ENCODE results near the gene DNHD1.
A peak's percentile ranks its signal among the peaks of the same experiment; 100 is the strongest.

The DNHD1 gene

GRCh38 chr11:6468712-6469495, 28.2 kb upstream of the DNHD1 start:
- FAIRE-seq (peak; percentile 94), DNase-seq (ENCODE audit: insufficient read length) (peak; percentile 60)
- TF ChIP-seq POLR2AphosphoS5 (IDR thresholded peaks at IDR 0.05; ENCODE audit: low read depth, low read length) (no peak), TAF1 (IDR thresholded peaks at IDR 0.05; ENCODE audit: borderline replicate concordance, low read depth, low read length) (no peak), POLR2A (IDR thresholded peaks at IDR 0.05; ENCODE audit: low read depth, low read length) (no peak)

GRCh38 chr11:6469599-6469998, 27.5 kb upstream of the DNHD1 start:
- DNase-seq (ENCODE audit: insufficient read length) (no peak), FAIRE-seq (no peak)
- TF ChIP-seq POLR2A (IDR thresholded peaks at IDR 0.05; ENCODE audit: low read depth, low read length) (no peak), POLR2AphosphoS5 (IDR thresholded peaks at IDR 0.05; ENCODE audit: low read depth, low read length) (no peak), TAF1 (IDR thresholded peaks at IDR 0.05; ENCODE audit: borderline replicate concordance, low read depth, low read length) (no peak)

GRCh38 chr11:6472934-6473333, 24.1 kb upstream of the DNHD1 start:
- TF ChIP-seq POLR2A (IDR thresholded peaks at IDR 0.05; ENCODE audit: low read depth, low read length): no peak
- TF ChIP-seq TAF1 (IDR thresholded peaks at IDR 0.05; ENCODE audit: borderline replicate concordance, low read depth, low read length): no peak
- no peak for TF ChIP-seq POLR2AphosphoS5 (IDR thresholded peaks at IDR 0.05; ENCODE audit: low read depth, low read length)
- peak; percentile 27 for FAIRE-seq
- no peak for DNase-seq (ENCODE audit: insufficient read length)

- FAIRE-seq (peak; percentile 88), DNase-seq (ENCODE audit: insufficient read length) (peak; percentile 87)
- TF ChIP-seq POLR2A (IDR thresholded peaks at IDR 0.05; ENCODE audit: low read depth, low read length) (peak; percentile 59; the same call in 1 of the 2 replicates), TAF1 (IDR thresholded peaks at IDR 0.05; ENCODE audit: borderline replicate concordance, low read depth, low read length) (no peak), POLR2AphosphoS5 (IDR thresholded peaks at IDR 0.05; ENCODE audit: low read depth, low read length) (no peak)
Measured at GRCh38 chr11:6473451-6474412, 23.3 kb upstream of the DNHD1 start, which contains the start of gene TRIM3. Gene TRIM3 (minus strand): TSS chr11:6473941. CDS start chr11:6465695, 8,246 bp downstream.

- no peak for FAIRE-seq
Measured at GRCh38 chr11:6474413-6474792, 22.7 kb upstream of the DNHD1 start.

GRCh38 chr11:6474806-6475500, 22.1 kb upstream of the DNHD1 start:
- no peak for TF ChIP-seq POLR2AphosphoS5 (IDR thresholded peaks at IDR 0.05; ENCODE audit: low read depth, low read length)
- TF ChIP-seq POLR2A (IDR thresholded peaks at IDR 0.05; ENCODE audit: low read depth, low read length): no peak
- no peak for TF ChIP-seq TAF1 (IDR thresholded peaks at IDR 0.05; ENCODE audit: borderline replicate concordance, low read depth, low read length)
- DNase-seq (ENCODE audit: insufficient read length) (no peak), FAIRE-seq (no peak)

More at GRCh38 chr11:6474413-6474792, 22.7 kb upstream of the DNHD1 start:
- no peak for TF ChIP-seq POLR2A (IDR thresholded peaks at IDR 0.05; ENCODE audit: low read depth, low read length)
- no peak for TF ChIP-seq POLR2AphosphoS5 (IDR thresholded peaks at IDR 0.05; ENCODE audit: low read depth, low read length)
- no peak for TF ChIP-seq TAF1 (IDR thresholded peaks at IDR 0.05; ENCODE audit: borderline replicate concordance, low read depth, low read length)
- no peak for DNase-seq (ENCODE audit: insufficient read length)

GRCh38 chr11:6475936-6476335, 21.1 kb upstream of the DNHD1 start:
- TF ChIP-seq TAF1 (IDR thresholded peaks at IDR 0.05; ENCODE audit: borderline replicate concordance, low read depth, low read length) (no peak), POLR2AphosphoS5 (IDR thresholded peaks at IDR 0.05; ENCODE audit: low read depth, low read length) (no peak), POLR2A (IDR thresholded peaks at IDR 0.05; ENCODE audit: low read depth, low read length) (no peak)
- FAIRE-seq: no peak
- DNase-seq (ENCODE audit: insufficient read length): no peak

GRCh38 chr11:6476571-6476970, 20.5 kb upstream of the DNHD1 start:
- FAIRE-seq: no peak

GRCh38 chr11:6480299-6480914, 16.7 kb upstream of the DNHD1 start:
- TF ChIP-seq TAF1 (IDR thresholded peaks at IDR 0.05; ENCODE audit: borderline replicate concordance, low read depth, low read length) (no peak), POLR2A (IDR thresholded peaks at IDR 0.05; ENCODE audit: low read depth, low read length) (no peak), POLR2AphosphoS5 (IDR thresholded peaks at IDR 0.05; ENCODE audit: low read depth, low read length) (no peak)
- FAIRE-seq: peak; percentile 30

More at GRCh38 chr11:6476571-6476970, 20.5 kb upstream of the DNHD1 start:
- TF ChIP-seq TAF1 (IDR thresholded peaks at IDR 0.05; ENCODE audit: borderline replicate concordance, low read depth, low read length) (no peak), POLR2AphosphoS5 (IDR thresholded peaks at IDR 0.05; ENCODE audit: low read depth, low read length) (no peak), POLR2A (IDR thresholded peaks at IDR 0.05; ENCODE audit: low read depth, low read length) (no peak)
- DNase-seq (ENCODE audit: insufficient read length): no peak

More at GRCh38 chr11:6480299-6480914, 16.7 kb upstream of the DNHD1 start:
- no peak for DNase-seq (ENCODE audit: insufficient read length)

Measured in GM12892 (cell line).